ENCODE data around the gene SPTB. TPM values are rescaled to one million over a fixed set of nuclear protein-coding genes. Genes with fewer than 3 reads are reported as not detected.

SPTB gene
- total RNA-seq, 1 experiment from 2014 or later: 2.3 TPM

DNA sequence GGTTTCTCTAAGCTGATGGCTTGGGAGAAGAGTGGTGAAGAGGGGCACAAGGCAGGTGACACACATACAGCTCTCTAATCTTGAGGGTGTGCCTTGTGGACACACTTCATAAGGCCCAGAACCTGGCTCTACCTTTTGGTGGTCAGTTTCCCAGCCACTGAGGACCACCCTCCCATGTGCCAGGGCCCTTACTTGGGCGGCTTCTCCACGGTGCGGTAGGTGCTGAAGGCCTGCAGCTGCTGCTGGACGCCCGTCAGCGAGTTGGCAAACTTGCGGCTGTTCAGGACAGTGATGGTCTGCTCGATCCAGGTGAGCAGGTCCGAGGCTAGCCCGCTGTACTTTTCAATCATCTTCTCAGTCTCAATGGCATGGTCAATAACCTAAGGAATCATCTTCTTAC is 80.2 kb downstream of the SPTB start:
- no TSS peak for BruUV-seq (replicated peaks)

GRCh38 chr14:64796369-64796768 is 83.3 kb downstream of the SPTB start:
- Histone ChIP-seq H3K9me3 (ENCODE audit: low read length) (no peaks in the 10 kb centered on the region), H3K4me3 (ENCODE audit: low read length) (no peak overlapping the region), H4K20me1 (ENCODE audit: low read length) (no peaks in the 10 kb centered on the region), H3K4me1 (ENCODE audit: insufficient read depth, low read length) (peaks cover 3% of the 10 kb centered on the region; the same call in 1 of the 2 replicates), H2AFZ (ENCODE audit: low read length) (no peak overlapping the region), H3K27ac (ENCODE audit: low read length) (no peak overlapping the region), H3K79me2 (ENCODE audit: low read length) (no peaks in the 10 kb centered on the region), H3K9ac (ENCODE audit: low read length) (no peak overlapping the region), H3K9me2 (replicated peaks; ENCODE audit: low read length) (no peaks in the 10 kb centered on the region), H3F3A (ENCODE audit: low read length, unreplicated experiment) (no peaks in the 10 kb centered on the region), H3K36me3 (ENCODE audit: low read depth, low read length) (no peaks in the 10 kb centered on the region), H3K27me3 (ENCODE audit: low read length) (no peaks in the 10 kb centered on the region), H3K4me2 (ENCODE audit: low read length) (no peak overlapping the region)
- no peak for ATAC-seq
- TF ChIP-seq CTCF (conservative IDR thresholded peaks at IDR 0.05; ENCODE audit: low read depth, low read length): no peak
- TF ChIP-seq EZH2 (IDR thresholded peaks at IDR 0.05; ENCODE audit: low read length, unreplicated experiment): no peak
- no peak for TF ChIP-seq EZH2phosphoT487 (IDR thresholded peaks at IDR 0.05; ENCODE audit: borderline replicate concordance, low read length)
- DNase-seq: no peak
- intact Hi-C loops (cut with micrococcal nuclease): no loop called here
- no TSS peak for BruUV-seq (replicated peaks)
- CTCF ChIA-PET: interaction anchor here (0.6 to 0.7 kb wide), 2 partner anchors 127 to 173 kb away, joined by 3 to 23 read pairs; no protein-coding TSS in a partner anchor
- POLR2A ChIA-PET (ENCODE audit: unreplicated experiment): no interaction called here

More for the DNA sequence above, 80.2 kb downstream of the SPTB start:
- intact Hi-C loops (cut with micrococcal nuclease): no loop called here
- Histone ChIP-seq H3K4me1 (ENCODE audit: insufficient read depth, low read length) (peaks cover 6% of the 10 kb centered on the region), H3K4me3 (ENCODE audit: low read length) (no peak overlapping the region), H3K79me2 (ENCODE audit: low read length) (no peaks in the 10 kb centered on the region), H3K9ac (ENCODE audit: low read length) (no peak overlapping the region), H3K9me3 (ENCODE audit: low read length) (no peaks in the 10 kb centered on the region), H4K20me1 (ENCODE audit: low read length) (no peaks in the 10 kb centered on the region), H3K27me3 (ENCODE audit: low read length) (no peaks in the 10 kb centered on the region), H3K9me2 (replicated peaks; ENCODE audit: low read length) (no peaks in the 10 kb centered on the region), H3K36me3 (ENCODE audit: low read depth, low read length) (no peaks in the 10 kb centered on the region), H2AFZ (ENCODE audit: low read length) (no peak overlapping the region), H3F3A (ENCODE audit: low read length, unreplicated experiment) (no peaks in the 10 kb centered on the region), H3K27ac (ENCODE audit: low read length) (no peak overlapping the region), H3K4me2 (ENCODE audit: low read length) (no peak overlapping the region)
- ChIA-PET CTCF (interaction anchor here (0.6 to 5.4 kb wide), 10 partner anchors 24 to 707 kb away, joined by 3 to 42 read pairs (median 4); no protein-coding TSS in a partner anchor), POLR2A (ENCODE audit: unreplicated experiment) (no interaction called here)
- ATAC-seq (no peak), DNase-seq (no peak)
- TF ChIP-seq EZH2 (IDR thresholded peaks at IDR 0.05; ENCODE audit: low read length, unreplicated experiment) (no peak), CTCF (conservative IDR thresholded peaks at IDR 0.05; ENCODE audit: low read depth, low read length) (no peak), EZH2phosphoT487 (IDR thresholded peaks at IDR 0.05; ENCODE audit: borderline replicate concordance, low read length) (no peak)

DNA sequence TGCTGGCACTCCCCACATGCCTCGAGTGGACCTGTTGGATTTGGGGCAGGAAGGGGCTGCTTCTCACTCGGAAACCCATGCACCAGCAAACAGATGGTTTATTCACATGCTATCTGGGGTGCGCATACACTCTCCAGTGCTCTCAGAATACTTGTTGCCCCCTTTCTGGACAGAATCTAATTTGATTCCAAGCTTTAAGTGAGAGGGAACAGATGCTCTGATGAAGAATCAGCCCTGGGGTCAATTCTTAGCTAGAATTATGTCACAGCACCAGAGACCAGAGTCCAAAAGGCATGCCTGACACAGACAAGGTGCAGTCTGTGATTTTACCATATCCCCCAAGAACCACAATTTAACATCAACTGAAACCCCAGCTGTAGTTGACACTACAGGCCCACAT is 83.8 kb downstream of the SPTB start:
- BruUV-seq (replicated peaks): no TSS peak

More for the DNA sequence above, 83.8 kb downstream of the SPTB start:
- H3K9me3 ChIP-seq (ENCODE audit: low read length): no peaks in the 10 kb centered on the region
- no peak overlapping the region for H3K9ac ChIP-seq (ENCODE audit: low read length)
- no peak for DNase-seq
- TF ChIP-seq CTCF (conservative IDR thresholded peaks at IDR 0.05; ENCODE audit: low read depth, low read length): no peak
- no peak for TF ChIP-seq EZH2phosphoT487 (IDR thresholded peaks at IDR 0.05; ENCODE audit: borderline replicate concordance, low read length)
- no peak for TF ChIP-seq EZH2 (IDR thresholded peaks at IDR 0.05; ENCODE audit: low read length, unreplicated experiment)
- ATAC-seq: no peak
- H3F3A ChIP-seq (ENCODE audit: low read length, unreplicated experiment): no peaks in the 10 kb centered on the region
- H3K27ac ChIP-seq (ENCODE audit: low read length): no peak overlapping the region
- H4K20me1 ChIP-seq (ENCODE audit: low read length): no peaks in the 10 kb centered on the region
- no peaks in the 10 kb centered on the region for H3K36me3 ChIP-seq (ENCODE audit: low read depth, low read length)
- H3K4me1 ChIP-seq (ENCODE audit: insufficient read depth, low read length): peaks cover 3% of the 10 kb centered on the region; the same call in 1 of the 2 replicates
- no peaks in the 10 kb centered on the region for H3K79me2 ChIP-seq (ENCODE audit: low read length)
- no peak overlapping the region for H3K4me2 ChIP-seq (ENCODE audit: low read length)
- H3K27me3 ChIP-seq (ENCODE audit: low read length): no peaks in the 10 kb centered on the region
- H2AFZ ChIP-seq (ENCODE audit: low read length): no peak overlapping the region
- intact Hi-C loops (cut with micrococcal nuclease): no loop called here
- H3K9me2 ChIP-seq (replicated peaks; ENCODE audit: low read length): no peaks in the 10 kb centered on the region
- ChIA-PET POLR2A (ENCODE audit: unreplicated experiment) (no interaction called here), CTCF (interaction anchor here (0.6 to 0.7 kb wide), 2 partner anchors 126 to 173 kb away, joined by 3 to 23 read pairs; no protein-coding TSS in a partner anchor)
- no peak overlapping the region for H3K4me3 ChIP-seq (ENCODE audit: low read length)

Measured in PC-3 (cell line).